RPMI7951 (cell line): Measurements from ENCODE around the gene RAB22A. TPM values are rescaled to one million over a fixed set of nuclear protein-coding genes. Genes with fewer than 3 reads are reported as not detected.

ENCODE experiments used
- DNase-seq: peaks from one replicate; pipeline ENCODE4 v3.0.0-alpha.2; 2012; ENCODE audit warnings: low read depth
- total RNA-seq: library from RNA; depleted of rRNA; stranded (reverse); fragments of >200 nt; shearing (Covaris generic); gene quantifications from 2 replicates; pipeline ENCODE4 v1.2.3, GENCODE V29; 2014; rRNA removed

Gene RAB22A, protein sequence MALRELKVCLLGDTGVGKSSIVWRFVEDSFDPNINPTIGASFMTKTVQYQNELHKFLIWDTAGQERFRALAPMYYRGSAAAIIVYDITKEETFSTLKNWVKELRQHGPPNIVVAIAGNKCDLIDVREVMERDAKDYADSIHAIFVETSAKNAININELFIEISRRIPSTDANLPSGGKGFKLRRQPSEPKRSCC
- 26.8 and 27.3 TPM in 2 replicates for total RNA-seq

DNA sequence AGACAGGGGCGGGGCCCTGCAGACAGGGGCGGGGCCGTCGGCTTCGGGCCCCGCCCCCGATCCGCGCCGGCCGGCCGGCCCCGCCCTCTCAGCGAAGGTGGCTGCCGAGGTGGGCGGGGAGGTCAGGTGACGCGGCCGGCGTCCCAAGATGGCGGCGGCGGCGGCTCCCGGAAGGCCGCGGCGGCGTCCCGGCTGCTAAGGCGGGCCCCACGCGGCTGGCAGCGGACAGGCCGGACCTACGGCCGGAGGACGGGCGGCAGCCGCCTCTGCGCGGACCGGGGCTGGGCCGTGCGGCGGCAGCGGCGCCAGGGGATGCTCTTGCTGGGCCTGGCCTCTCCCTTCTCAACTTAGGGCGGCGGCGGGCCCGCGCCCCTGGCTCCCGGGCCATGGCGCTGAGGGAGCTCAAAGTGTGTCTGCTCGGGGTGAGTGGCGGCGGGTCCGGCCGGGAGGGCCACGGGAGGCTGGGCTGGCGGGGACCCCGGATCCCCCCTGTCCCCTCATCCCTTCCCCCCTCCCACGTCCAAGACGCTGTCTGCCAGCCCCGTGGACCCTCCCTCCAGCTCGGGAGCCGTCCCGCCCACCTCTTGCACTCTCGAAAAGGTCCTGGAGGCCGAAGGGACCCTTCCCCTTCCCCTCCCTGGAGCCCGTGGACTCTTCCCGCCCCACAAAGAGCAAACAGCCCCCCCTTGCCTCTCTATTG, at the start of gene RAB22A:
TSS of gene RAB22A (plus strand) at position 125 of the 700 bp plus-strand sequence. CDS start at position 387, 262 bp downstream.
- DNase-seq, result peak; percentile 80

DNA sequence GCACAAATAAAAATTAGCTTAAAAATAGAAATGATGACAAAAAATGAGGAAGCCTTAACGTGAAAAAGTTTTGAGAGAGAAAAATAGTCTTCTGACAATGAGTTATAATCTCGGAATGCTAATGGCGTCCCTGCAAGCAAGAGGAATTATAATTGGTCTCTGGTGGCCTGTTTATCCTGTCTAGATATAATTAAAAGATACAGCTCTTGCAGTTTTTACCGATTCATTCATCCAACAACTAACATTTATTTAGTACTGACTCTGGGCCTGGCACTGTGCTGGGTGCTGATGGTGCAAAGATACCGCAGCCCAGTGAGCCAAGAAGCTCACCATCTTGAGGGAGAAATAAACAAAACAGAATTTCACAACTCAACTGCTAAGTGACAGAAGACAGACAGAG, 49.5 kb upstream of the RAB22A start:
- no peak for DNase-seq

DNA sequence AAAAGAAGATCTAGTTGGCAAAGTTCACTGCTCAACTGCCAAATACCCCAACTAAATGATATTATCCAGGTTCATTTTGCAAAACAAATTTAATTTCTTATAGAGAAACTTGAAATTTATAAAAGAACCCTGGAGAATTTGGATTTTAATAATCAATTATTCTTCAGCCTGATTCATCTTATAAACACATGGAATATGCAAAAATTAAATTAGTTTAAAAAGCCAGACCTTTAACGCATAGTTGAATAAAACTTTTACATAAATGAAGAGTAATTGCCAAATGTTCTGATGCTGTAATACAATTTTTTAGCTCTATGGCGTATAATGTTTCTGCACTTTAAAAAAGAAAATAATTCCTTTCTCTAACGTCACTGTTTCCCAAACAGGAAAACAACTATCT, 47.9 kb upstream of the RAB22A start:
- no peak for DNase-seq

DNA sequence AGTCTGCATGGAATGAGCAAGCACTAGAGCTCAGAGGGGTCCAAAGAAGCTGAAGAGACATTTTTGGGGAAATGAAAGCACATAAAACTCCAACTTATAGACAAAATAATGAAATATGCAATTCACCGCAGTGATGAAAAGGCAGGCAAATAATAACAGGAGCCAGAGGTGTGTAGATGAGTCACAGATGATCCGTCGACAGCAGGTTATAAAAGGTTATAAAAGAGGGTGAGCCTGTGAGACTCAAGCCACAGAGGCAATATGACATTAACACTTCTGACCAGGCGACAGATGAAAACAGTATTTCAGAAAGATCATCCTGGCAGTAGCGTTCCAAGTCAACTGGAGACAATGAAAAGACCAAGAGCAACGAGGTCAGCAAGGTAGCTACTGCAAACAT, 45.2 kb upstream of the RAB22A start:
- no peak for DNase-seq

DNA sequence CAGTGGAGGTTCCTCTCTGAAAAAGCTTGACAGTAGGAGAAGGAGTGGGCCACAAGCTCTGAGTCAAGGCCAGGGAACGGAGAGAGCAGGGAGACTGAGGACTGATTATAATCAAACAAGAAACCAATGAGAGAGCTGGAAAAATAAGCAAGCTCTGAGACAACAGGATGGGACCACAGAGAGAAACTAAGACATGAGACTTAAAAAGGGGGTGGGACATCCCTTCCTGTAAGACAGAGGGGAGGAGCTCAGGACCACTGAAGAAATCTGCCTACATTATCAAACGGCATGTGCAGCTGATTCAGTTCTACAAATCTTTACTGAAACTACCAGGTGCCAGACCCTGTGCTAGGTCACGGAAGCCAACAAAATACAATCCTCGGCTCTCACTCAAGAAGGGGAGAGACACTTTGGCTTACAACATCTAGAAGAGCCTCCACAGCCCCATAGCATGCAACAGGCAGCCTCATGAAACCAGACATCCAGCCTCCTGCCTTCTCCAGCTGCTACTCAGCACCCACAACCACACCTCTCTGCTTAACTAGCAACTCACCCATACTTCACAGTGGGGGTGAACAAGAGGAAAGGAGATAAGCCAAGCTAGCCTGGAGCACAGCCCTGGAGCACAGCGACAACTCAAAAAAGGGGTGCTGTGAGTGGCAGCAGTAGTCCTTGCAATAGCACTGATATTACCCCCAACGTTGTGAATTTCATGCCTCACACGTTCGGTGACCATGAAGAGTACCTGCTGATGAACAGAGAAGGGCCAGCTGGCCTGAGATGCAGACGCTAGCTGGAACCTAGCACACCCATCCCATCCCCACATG, 41.9 kb upstream of the RAB22A start:
- DNase-seq, result no peak

DNA sequence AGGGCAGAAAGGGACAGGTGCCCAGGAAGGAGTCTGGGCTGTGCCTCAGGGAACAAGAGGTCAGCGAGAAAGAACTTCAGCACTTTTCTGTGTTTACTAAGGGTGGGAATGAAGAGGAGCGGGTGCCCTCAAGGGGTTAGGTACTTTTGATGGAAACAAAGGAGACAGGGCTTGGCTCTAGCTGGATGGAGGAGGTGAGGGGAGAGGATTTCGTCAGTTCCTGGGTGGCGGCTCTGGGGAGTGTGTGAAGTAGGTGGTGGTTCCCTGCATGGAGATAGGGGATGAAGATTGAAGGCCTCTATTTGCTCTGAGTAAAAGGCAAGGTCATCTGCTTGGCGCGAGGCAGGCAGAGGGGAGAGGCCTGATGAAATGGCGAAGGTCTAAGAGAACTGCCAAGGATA, 41.1 kb upstream of the RAB22A start:
- DNase-seq, result no peak

DNA sequence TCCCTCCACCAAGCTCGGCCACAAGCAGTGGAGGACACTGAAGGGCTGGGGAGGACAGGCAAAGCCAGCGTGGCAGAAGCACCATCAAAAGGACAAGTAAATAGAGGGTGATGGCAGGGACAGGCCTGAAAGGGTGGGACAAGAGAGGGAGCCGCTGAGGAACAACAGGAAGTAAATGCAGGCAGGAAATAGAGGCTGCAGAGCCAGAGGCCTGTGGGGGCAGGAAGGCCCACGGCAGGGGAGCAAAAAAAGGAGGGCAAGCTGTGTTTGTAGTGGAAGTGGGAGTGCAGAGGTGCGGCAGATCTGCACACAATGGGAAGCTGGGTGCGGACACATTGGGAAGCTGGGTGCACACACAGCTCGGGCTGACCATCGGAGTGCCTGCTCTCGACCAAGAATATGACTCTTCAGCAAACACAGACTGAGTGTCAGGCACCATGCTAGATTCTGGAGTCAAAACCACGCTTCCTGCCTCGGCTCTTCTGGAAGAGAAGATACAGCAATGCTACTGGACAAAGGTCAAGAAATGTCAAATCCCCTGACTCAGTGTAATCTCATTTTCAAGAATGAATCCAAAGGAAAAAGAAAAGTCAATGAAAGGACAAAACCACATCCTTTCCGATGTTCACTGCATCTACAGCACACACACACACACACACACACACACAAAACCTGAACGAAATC, 40.4 kb upstream of the RAB22A start:
- peak; percentile 75 for DNase-seq

DNA sequence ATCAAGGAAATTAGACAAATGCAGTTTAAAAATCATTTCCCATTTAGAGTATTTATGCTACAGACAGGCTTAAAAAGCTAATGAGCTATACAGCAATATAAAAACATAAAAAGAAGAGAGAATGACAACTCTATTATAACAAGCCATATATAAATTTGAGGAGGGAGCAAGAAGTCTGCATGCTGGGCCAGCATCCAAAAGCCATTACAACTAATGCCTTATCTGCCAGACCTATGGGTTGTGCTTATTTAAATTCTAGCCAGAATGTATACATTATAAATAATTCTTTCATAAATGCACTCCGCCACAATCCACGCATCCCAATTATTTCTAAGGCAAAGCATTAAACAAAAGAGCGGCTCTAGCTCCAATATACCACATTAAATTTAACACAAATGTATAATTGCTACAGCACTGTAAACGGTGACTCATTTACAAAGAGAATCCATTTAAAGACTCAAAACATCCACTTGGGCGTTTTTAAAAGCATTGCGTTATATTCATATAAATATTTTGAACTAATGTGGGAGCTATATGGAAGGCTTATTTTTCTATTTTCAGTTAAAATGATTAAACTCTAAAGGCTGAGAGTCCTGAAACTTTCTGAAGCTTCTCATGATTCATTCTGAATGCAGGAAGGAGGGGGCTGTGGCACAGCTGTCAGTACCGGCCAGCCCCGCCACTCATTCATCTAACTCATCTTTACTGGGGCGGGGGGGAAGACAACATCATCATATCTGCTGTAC, 37.7 kb upstream of the RAB22A start:
- DNase-seq, result no peak

DNA sequence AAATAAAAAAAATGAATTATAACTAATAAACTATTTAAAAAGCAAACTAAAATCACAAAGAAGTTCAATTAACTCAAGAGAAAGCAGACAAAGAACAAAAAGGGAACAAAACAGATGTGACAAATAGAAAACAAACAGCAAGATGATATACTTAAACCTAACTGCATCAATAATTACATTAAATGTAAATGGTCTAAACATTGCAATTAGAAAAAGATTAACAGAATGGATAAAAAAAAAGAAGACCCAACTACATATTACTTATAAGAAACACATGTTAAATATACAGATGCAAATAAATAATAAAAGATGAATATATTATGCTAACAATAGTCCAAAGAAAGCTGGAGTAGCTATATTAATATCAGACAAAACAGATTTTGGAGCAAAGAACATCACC, 35.1 kb upstream of the RAB22A start:
- no peak for DNase-seq

DNA sequence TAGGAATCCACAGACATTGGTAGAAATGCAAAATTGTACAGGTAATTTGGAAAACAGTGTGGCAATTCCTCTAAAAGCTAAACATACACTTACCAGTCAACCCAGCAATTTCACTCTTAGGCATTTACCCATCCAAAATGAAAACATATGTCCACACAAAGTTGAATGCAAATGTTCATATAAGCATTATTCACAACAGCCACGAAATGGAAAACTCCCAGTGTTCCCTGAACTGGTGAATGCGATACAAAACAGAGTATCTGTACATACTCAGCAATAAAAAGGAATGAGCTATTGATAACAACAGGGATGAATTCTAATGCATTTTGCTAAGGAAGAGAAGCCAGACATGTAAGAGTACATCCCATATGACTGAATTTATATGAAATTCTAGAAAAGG, 32.4 kb upstream of the RAB22A start:
- DNase-seq, result no peak

DNA sequence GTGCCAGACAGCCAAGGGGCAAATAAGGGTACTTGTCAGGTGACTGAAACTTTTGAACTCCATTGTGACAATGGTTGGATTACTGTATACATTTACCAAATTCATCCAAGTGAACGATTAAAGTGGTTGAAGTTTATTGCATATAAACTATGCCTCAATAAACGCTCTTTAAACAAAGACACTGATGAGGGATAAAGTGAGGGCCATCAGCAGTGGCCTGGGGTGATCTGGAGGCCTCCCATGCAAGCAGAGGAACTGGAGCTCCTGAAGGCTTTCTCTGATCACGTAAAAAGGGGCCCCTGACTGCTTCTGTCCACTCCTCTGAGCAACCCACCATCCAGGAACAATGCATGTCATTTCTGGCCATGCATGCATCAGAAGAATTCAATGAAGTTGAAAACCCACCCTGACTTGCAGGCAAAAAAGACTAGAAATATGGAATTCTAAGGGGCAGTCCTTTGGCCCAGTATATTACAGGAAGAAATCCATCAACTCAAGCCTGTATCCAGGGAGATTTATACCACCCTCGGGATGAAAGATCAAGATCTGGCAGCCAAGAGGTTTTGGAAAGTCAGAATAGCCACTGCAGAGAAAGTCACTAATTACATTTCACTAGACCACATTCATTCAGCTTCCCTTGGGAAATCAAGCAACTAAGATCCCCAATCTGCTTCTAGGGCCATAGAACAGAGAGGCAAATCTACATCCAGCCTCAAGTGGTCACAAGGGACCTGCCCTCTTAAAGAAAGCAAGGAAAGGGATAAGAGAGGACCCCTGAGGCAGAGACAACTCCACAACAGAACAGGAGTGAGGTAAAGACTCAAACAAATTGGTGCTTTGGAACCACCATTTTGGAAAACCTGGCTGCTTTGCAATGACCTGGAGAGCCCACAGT, 31.7 kb upstream of the RAB22A start:
- no peak for DNase-seq

DNA sequence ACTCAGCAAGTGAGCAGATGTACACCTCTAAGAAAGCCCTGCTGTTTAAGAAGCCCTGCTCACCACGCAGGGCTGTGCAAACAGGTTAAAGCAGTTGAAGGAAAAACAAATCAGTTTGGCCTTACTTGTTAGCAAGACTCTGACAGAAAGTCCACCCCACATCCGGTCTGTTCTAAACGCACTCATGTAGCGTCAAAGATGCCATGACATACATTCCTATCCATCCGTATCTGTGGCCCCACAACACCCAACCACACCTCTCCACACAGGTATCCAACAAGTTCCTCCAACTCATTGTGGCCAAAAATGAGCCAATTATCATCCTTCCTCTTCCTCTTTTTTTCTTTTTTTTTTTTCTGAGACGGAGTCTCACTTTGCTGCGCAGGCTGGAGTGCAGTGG, 22.8 kb upstream of the RAB22A start:
- DNase-seq, result no peak

DNA sequence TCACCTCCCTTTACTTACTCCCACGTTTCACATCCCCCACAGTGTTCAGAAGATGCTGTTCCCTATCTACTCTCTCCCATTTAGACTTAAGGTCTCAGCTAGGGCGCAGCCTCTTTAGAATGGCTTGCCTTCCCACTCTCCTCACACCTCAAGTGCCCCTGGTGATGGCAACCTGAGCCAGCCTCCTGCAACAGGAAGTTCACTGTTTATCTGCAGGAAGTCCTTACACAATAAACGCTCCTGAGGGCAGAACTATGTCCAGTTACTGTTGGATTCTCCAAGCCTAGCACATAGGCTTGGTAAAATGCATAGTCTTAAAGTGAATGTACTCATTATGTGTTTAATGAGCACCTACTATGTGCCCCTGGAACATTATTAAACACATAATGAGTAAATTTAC, 21.9 kb upstream of the RAB22A start:
- DNase-seq, result no peak

DNA sequence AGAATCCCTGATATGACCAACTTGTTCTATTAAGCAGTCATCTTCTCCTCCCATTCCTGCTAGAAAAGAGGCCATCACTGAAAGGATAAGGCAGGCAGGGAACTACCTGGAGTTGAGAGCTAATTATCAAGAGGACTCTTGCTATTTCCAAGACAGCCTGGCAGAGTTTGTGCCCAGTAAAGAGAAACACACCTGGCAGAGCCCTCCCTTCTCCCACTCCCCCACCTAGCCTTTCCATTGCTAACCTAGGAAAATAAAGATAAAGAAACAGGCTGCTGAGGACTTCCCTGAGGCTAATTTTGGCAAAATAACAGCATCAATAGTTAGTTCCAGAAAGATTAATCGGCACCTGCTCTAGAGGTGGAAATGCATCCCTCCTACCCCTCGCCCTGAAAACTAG, 20.4 kb upstream of the RAB22A start:
- no peak for DNase-seq

DNA sequence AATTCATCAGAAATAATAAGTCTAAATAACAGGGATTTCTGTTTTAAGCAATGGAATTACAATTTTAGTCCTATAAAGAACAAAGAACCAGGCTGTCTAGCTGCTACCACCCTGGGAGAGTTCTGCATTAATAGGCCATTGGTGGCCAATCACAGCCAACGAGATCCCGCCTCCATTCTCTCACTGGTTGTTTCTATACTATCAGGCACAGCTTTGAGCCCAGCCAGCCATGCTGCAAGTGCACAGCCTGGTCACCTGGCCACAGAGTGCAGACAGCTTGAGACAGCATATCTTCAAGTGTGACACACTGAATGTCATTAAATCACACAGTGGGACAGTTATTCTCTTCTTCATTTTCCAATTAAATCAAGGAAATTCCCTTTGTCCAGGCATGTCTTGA, 16.1 kb upstream of the RAB22A start:
- DNase-seq, result peak; percentile 21

DNA sequence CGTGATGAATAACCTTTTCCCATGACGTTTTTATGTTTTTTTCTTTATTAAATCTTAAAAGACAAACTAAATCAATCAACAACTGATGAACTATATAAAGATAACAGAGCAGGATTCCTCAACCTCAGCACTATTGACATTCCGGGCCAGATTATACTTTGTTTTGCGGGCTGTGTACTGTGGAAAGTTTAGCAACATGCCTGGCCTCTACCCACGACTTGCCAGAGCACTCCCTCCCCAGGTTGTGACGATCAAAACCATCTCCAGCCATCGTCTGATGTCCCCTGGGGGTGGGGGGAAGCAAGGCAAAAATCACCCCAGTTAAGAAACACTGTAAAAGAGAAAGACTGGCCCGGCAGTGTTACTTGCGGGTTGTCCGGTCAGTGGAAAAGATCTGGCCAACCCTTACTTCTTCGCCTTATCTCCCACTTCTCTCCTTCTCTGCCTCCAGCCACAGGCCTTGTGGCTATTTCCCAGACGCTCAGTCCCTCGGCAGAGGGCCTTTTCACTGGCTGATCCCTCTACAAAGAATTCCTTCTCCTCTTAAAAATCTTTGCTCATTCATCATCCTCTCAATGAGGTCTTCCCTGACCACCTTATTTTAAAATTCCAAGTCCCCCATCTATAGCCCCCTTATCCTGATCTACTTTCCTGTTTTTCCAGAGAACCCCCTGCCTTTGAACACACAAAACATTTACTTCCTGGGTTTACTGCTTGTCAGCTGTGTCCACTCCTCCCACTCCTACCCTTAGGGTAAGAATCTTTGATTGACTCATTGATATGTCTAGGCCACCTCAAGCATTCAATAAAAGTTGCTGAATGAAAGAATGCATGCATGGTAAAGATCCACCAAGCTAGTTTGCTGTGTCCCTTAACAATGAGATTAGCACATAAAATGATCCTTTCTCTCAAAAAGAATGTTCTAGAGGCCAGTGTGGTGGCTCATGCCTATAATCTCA, 14.7 kb upstream of the RAB22A start:
- peak; percentile 35 for DNase-seq

DNA sequence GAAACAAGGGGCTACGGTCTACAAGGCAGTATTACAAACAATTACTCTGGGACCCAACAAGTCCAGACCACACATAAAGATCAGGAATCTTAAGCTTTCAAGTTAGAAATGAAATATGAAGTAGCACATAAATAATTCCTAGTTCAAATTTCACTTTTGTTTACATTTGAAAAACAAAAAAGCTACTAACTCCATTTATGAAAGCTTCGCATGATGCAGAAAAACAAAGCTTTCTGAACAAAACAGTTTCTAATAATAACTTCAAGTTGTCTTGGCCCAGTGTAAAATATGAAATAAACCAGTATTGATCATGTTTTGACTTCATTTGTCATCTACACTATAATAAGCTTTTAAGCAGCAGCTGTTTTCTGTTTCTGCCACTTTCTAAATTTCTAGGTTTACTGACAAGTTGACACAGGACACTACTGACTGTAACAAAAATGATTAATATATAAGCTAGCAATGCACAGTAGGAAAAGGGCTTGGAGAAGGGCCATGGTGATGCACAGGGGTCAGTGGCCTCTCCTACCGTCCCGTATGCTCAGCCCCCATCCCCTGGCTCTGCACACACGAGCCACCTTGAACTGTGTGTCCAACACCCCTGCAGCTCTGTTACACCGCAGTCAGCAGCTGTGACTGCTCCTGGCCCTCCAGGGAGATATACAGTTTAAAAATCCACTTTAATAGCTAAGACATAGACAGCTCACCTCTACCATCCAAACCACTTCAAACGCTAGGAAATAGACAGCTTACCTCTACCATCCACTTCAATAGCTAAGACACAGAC, 13.3 kb upstream of the RAB22A start:
- DNase-seq, result no peak

DNA sequence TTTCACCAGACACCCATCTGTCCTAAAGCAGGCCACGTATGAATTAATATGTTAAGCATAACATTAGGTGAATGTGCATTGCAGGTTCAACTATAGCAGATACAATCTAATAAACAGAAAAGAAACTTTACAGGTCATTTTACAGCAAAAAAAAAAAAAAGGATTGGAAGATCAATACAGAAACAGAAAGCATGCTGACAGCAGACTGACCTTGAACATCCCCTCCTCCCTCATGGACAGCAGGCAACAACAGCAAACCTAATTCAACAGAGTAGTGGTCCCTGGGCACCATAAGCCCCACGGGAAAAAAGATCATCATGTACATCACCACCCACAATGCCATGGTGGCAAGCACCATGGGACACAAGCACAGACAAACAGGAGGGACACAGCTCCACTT, 12.1 kb upstream of the RAB22A start:
- DNase-seq, result no peak

DNA sequence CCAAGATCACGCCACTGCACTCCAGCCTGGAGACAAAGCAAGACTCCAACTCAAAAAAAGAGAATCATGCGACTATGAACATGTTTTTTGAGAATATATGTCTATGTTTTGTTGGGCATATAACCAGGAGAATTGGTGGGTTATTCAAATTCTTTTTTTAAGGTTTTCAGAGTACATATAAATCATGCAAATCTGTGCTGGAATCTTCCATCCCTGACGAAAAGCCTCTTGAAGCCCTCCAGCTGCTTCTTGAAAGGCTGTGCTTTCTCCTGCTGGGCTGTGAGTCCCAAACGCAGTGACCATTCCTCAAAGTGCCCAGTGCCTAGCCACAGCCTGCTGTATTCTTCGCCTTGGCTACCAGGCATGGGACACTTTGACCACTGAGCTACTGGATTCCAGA, 9.2 kb upstream of the RAB22A start:
- no peak for DNase-seq
